Caki2 (cell line): ENCODE measurements around the gene LRRC8D. TPM values are rescaled to one million over a fixed set of nuclear protein-coding genes. Genes with fewer than 3 reads are reported as not detected.
"Not testable (repeated sequence)": the region's sequence is repeated elsewhere in the genome, so short reads cannot be mapped to it uniquely, and the experiment has no call there.

ENCODE experiments used
- DNase-seq: peaks from one replicate; pipeline ENCODE4 v3.0.0-alpha.2; 2015; ENCODE audit warnings: low read depth
- in situ Hi-C: cut with HindIII; loops from 2 replicates; pipeline ENCODE4 v1.10.0; 2016; ENCODE audit warnings: low sequenced_read_pairs, low pct_unique_long_range_greater_than_20kb, mixed read lengths
- total RNA-seq: library from RNA; depleted of rRNA; stranded (reverse); fragments of >200 nt; shearing (Covaris generic); gene quantifications from 2 replicates; pipeline ENCODE4 v1.2.3, GENCODE V29; 2014; ENCODE audit warnings: low replicate concordance

LRRC8D gene
- total RNA-seq, 1 experiment from 2014 or later, result 38.4 TPM

DNA sequence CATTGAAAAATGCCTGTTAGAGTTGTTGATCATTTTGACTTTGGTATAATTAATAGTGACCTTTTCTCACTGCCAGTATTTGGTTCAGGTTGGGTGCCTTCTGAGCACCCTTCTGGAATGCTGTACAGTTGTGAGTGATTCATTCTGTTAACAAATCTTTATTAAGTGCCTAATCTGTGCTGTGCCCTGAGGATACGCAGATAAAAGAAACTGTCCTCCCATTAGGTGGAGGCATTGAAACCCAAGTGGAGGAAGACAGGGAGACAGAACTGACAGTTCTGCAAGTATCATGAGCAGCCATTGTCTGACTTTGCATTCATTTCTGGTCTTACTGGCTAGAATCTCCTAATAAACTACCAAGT, 97.9 kb downstream of the LRRC8D start:
- peak; percentile 88 for DNase-seq

DNA sequence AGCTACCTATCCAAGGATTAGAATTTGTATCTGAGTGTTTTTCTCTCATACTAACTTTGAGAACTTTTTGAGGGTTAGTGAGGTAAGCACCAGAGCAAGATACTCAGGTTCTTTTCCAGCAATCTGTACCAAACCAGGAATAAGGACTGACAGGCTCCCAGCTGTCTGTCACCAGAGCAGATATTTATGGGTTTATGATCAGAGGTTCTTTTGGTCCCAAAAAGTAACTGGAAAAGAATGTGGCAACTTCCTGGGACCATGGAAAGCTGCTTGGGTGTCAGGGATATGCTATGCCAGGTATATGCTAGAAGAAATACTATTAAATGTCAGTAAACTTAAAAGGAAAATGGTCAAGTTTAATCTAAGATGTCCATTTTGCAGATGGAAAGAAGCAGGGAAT, 98.3 kb downstream of the LRRC8D start:
- in situ Hi-C loops, result no loop called here
- DNase-seq, result no peak

More for the DNA sequence above, 97.9 kb downstream of the LRRC8D start:
- in situ Hi-C loops, result no loop called here

DNA sequence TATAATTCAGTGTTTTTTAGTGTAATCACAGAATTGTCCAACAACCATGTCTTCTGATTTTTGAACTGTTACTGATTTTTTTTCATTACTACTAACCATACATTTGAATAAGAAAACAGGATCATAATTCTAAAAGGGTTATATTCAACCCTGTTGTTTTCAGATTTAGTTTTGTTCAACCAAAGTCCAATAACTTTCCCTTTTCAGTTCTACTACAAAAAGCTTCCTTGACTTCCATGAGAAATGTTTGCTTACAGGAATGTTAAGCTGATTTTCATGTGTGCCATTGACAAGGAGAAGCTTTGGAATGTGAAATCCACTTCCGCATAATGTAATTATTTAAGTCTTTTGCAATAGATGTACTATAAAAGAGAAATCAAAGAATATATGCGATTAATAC, 102.1 kb downstream of the LRRC8D start:
- no peak for DNase-seq
- in situ Hi-C loops, result no loop called here

DNA sequence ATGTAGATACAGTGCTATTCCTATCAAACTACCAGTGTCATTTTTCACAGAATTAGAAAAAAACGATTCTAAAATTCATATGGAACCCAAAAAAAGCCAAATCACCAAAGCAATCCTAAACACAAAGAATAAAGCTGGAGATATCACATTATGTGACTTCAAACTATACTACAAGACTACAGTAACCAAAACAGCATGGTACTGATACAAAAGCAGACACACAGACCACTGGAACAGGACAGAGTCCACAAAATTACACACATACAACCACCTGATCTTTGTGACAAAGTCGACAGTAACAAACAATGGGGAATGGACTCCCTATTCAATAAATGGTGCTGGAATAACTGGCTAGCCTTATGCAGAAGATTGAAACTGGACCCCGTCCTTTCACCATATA, 102.7 kb downstream of the LRRC8D start:
- in situ Hi-C loops, result no loop called here
- DNase-seq, result no peak

DNA sequence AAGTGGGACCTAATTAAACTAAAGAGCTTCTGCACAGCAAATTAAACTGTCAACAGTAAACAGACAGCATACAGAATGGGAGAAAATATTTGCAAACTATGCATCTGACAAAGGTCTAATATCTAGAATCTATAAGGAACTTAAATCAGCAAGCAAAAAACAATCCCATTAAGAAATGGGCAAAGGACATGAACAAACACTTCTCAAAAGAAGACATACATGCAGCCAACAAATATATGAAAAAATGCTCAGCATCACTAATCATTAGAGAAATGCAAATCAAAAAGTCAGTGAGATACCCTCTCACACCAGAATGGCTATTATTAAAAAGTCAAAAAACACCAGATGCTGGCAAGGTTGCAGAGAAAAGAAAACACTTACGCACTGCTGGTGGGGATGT, 103.2 kb downstream of the LRRC8D start:
- in situ Hi-C loops, DNase-seq: not testable (repeated sequence)

DNA sequence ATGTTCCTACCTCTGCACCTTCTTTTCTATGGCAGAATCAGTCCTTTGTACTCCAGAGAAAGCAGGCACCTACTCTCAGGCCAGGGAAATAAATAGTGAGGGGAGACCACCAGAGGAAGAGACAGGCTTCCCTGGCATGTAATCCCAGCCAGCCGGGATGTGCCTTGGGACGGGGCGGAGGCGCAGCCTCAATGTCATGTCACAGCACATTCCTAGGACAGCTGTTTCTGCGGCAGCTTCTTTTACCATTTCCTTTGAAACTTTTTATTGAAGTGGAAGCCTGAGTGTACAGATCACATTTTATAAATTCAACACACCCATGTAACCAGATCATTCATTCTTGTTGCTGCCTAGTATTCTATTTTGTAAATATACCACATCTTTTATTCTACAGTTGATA, 106.2 kb downstream of the LRRC8D start:
- no peak for DNase-seq
- in situ Hi-C loops, result no loop called here

DNA sequence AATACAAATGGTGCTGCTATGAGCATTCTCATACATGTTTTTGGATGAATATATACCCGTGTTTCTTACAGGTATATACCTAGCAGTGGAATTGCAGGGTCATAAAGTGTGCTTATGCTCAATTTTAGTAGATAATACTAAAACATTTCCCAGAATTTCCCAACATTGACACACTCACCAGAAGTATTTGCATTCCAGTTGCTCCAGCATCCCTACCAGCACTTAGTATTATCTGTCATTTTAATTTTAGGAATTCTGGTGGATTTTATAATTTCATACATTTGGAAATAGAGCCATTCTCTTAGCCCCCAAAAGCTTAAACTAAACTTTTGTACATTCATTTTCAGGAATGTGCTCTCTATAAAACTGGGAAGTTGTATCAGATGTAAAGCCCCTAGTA, 106.6 kb downstream of the LRRC8D start:
- in situ Hi-C loops, result no loop called here
- DNase-seq, result no peak

DNA sequence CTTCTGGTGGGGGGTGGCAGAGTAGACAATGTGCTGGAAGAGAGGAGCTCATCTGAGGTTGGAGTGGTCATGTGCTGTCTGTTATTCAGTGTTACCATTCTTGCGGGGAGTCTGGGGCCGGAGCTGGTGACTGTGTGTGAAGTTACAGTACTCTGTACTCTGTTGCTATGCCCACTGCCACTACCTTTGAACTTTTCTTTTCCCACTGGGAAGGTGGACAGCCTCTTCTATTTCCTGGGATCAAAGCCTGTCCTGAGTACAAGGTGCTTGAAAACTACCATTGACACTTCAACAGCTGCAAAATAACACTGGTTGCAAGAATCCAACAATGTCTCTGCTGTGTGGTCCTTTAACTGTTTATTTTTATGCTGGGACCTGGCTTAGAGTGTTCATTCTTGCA, 107.7 kb downstream of the LRRC8D start:
- in situ Hi-C loops, result no loop called here
- no peak for DNase-seq

DNA sequence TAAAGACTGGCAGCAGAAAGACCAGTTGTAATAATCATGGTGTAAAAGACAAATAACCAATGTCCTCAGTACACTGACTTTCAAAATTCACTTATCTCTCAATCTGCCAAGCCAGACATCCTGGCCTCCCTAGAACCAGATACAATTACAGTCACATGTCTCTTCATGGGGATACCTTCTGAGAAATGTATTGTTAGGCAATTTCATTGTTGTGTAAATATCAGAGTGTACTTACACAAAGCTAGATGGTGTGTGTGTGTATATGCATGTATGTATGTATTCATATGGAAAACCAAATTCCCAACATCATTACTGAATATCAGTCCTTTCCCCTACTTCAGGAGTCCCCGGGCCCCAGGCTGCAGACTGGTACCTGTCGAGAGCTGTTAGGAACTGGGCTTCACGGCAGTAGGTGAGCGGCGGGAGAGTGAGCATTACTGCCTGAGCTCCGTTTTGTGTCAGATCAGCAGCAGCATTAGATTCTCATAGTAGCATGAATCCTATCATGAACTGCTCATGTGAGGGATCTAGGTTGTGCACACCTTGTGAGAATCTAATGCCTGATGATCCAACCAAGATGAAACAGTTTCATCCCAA, 108.7 kb downstream of the LRRC8D start:
- DNase-seq, result no peak
- in situ Hi-C loops, result no loop called here

DNA sequence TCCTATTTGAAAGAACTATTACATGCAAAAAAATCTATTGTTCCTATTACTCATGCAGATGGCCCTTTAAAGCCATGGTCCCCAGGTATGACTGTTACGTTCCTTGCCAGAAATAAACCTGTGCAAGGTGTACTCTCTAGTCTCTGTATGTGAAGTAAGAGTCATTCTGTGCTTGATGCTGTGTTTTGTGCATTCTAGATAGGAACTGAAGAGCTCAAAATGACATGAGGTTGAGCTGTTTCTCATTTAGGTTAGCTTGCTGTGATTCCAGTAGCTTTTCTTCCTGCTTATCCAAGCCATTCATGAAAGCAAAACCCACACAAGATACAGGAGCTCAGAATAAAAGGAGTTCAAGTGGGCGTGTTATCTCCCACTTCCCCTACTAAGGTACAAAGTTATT, 109.7 kb downstream of the LRRC8D start:
- no peak for DNase-seq
- in situ Hi-C loops, result no loop called here

DNA sequence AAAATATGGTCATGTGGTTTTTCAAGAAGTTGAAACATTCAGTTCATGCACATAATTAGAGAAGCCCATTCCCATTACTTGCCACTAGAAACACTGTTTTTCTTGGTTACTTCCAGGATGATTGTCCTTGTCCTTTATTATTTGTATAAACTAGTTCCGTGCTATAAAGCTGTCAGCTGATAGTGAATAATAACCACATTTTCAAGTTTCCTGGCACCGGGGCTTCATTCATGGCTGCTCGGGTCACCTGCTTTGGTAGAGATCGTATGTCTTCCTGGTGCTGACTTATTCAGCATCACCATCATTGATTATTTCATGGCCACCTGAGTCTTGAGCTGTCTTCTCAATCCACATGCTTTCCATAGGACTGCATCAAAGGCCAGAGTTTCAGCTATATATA, 111.1 kb downstream of the LRRC8D start:
- in situ Hi-C loops, result no loop called here
- DNase-seq, result no peak

DNA sequence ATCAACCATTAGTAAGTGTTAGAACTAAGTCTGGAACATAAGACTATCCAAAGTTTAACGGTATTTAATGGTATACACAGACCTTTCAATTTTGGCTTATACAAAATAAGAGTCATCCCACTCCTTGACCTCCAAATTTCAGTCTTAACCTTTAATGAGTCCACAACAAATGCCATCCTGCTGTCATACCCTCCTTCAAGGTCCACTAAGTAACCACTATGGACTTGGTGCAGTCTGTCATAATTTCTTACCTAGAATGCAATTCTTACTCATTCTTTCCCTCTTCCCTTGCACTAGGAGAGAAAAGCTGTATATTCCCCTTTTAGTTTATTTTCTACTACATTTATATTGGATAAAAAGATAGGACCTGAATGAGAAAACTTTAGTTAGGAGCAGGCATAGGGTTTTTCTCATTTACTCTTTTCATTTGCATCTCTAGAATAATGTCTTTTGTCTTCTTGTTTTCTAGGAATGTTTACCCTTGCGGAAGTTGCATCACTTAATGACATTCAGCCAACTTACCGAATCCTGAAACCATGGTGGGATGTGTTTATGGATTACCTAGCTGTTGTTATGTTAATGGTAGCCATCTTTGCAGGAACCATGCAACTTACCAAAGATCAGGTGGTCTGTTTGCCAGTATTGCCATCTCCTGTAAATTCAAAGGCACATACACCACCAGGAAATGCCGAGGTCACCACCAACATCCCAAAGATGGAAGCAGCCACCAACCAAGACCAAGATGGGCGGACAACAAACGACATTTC, 111.9 kb downstream of the LRRC8D start:
- in situ Hi-C loops, result no loop called here
- no peak for DNase-seq

DNA sequence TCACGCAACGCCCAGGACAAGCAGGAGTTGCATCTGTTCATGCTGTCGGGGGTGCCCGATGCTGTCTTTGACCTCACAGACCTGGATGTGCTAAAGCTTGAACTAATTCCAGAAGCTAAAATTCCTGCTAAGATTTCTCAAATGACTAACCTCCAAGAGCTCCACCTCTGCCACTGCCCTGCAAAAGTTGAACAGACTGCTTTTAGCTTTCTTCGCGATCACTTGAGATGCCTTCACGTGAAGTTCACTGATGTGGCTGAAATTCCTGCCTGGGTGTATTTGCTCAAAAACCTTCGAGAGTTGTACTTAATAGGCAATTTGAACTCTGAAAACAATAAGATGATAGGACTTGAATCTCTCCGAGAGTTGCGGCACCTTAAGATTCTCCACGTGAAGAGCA, 113.6 kb downstream of the LRRC8D start:
- in situ Hi-C loops, result no loop called here
- DNase-seq, result no peak

DNA sequence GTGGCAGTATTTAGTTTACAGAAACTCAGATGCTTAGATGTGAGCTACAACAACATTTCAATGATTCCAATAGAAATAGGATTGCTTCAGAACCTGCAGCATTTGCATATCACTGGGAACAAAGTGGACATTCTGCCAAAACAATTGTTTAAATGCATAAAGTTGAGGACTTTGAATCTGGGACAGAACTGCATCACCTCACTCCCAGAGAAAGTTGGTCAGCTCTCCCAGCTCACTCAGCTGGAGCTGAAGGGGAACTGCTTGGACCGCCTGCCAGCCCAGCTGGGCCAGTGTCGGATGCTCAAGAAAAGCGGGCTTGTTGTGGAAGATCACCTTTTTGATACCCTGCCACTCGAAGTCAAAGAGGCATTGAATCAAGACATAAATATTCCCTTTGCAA, 114.4 kb downstream of the LRRC8D start:
- in situ Hi-C loops, result no loop called here

DNA sequence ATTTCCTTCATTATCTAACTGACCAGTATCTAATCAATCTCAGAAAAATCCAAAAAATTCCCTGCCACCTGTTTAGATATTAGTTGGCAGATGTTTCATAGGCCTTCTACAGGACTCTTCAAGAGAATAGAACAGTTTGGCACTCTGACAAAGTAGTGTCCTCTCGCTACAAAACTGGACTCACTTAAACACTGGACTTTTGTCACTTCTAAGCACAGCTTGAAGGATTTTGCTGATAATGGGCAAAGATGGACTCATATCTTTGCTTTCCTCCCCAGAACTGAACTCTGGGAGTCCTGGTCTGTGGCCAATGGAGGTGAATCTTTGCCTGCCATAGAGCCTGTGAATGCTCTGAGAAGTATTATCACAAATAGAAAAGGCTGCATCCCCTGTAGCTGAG, 115.9 kb downstream of the LRRC8D start:
- in situ Hi-C loops, result no loop called here
- no peak for DNase-seq

More for the DNA sequence above, 114.4 kb downstream of the LRRC8D start:
- DNase-seq, result no peak

DNA sequence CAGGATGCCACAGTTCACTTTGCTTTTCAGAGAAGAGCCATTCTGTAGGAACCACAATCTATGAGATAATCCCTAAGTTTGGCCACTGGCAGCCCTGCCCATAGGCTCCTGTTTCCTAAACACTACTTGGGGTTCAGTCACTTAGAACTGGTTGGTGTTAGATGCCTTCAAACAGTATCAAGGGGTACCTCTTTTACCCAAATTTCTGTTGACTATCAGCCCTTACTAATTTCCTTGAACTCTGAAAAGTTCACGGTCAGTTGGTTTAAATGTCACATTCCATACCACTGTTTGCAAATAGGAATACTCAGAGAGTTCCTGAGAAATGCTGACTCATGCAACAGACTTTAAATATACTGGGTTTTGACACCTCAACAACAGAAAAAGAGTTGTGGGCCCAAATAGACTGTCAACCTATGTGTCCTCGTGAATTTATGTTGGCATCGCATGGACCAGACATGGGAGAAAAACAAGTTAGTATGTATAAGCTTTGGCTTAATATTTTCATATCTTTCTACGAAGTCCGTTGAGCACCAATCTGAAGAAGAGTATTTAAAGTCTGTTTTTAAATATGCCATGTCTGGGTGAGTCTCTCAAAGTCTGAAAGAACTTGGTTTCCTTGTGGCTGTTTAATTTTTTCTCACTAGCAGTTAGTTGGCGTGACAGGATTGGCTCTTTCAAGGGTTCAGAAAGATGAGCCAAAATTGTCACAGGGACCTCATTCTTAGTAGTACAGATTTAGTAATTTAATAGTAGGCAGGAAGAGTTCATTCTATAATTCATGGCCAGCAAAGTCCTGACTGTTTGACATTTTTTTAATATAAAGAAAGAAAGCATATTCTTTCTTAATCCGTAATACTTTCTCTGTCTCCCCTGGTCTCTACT, 117.6 kb downstream of the LRRC8D start:
- in situ Hi-C loops, result no loop called here
- peak; percentile 37 for DNase-seq

DNA sequence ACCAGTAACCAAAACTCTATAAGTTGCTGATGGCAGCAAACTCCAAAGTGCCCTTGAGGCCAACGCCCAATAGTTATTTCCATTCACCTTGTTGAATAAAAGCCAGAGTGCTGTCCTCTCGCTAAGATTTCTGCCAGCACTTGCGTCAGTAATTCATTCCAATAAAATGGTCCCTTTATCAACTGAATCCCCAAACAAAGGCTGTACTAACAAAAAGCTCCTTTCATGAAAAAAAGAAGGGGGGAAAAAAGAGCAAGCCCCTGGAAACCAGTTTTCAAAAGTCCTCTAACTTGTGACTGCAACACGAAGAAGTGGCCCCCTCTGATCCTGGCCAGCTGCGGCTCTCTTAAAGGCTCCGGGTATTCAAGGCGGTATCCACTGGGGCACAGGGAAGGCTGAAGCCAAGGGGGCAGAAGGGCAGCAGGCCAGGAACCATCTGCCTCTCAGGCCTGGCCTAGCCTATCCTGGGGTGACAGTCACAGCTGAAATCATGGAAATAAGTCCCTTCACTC, 118.3 kb downstream of the LRRC8D start:
- in situ Hi-C loops, result no loop called here
- DNase-seq, result no peak

DNA sequence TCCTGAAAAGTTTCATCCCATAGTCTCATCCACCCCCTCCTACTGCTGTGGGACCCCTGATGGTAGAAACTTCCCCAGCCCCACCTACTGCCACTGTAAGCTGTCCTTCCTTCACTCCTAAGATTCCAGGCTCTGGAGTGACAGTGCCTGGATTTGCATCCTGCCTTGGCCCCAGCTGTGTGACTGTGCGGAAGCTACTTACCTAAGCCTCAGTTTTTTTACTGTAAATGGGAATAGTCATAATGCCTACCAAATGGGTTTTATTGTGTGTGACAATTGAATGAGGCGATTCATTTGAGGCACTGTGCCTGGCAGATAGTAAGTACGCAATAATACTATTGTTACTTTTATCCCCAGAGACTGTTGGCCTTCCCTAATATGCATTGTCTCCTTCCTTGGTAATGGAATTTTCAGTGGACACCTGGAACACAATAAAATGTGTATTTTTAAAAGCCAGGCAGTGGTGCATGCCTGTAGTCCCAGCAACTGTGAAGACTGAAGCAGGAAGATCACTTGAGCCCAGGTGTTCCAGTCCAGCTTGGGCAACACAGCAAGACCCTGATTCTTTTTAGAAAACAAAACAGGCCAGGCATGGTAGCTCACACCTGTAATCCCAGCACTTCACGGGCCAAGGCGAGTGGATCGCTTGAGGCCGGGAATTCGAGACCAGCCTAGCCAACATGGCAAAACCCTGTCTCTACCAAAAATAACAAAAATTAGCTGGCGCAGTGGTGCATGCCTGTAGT, 119.0 kb downstream of the LRRC8D start:
- in situ Hi-C loops, result no loop called here
- DNase-seq, result no peak
